Measurements from ENCODE around the gene CCDC27.

Gene CCDC27

DNA sequence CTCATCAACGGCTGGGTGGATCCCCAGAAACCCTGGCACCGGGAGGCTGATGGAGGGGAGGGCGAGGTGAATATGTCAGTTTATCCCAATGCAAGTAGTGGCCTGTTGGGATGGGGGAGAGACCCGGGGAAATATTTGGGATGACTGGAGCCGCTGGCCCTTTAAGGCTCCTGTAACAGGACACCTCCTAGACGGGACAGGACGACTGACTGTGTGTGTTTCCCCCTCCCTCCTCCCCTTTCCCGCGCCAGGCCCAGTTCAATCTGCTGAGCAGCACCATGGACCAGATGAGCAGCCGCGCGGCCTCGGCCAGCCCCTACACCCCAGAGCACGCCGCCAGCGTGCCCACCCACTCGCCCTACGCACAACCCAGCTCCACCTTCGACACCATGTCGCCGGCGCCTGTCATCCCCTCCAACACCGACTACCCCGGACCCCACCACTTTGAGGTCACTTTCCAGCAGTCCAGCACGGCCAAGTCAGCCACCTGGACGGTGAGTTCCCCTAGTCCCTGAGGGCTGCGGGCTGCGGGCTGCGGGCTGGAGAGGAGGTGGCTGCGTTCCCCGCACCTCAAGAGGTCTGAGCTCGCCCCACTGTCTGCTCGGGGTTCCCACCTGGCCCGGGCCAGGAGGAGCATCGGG, 44.8 kb upstream of the CCDC27 start:
- TF ChIP-seq, protein P1, sequence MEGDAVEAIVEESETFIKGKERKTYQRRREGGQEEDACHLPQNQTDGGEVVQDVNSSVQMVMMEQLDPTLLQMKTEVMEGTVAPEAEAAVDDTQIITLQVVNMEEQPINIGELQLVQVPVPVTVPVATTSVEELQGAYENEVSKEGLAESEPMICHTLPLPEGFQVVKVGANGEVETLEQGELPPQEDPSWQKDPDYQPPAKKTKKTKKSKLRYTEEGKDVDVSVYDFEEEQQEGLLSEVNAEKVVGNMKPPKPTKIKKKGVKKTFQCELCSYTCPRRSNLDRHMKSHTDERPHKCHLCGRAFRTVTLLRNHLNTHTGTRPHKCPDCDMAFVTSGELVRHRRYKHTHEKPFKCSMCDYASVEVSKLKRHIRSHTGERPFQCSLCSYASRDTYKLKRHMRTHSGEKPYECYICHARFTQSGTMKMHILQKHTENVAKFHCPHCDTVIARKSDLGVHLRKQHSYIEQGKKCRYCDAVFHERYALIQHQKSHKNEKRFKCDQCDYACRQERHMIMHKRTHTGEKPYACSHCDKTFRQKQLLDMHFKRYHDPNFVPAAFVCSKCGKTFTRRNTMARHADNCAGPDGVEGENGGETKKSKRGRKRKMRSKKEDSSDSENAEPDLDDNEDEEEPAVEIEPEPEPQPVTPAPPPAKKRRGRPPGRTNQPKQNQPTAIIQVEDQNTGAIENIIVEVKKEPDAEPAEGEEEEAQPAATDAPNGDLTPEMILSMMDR (IDR thresholded peaks at IDR 0.05; ENCODE audit: low read length, missing control alignments) = no peak
- H3K4me3 ChIP-seq (replicated peaks; ENCODE audit: low read depth, low read length) = no peak overlapping the region
- DNase-seq (ENCODE audit: low read depth) = no peak

DNA sequence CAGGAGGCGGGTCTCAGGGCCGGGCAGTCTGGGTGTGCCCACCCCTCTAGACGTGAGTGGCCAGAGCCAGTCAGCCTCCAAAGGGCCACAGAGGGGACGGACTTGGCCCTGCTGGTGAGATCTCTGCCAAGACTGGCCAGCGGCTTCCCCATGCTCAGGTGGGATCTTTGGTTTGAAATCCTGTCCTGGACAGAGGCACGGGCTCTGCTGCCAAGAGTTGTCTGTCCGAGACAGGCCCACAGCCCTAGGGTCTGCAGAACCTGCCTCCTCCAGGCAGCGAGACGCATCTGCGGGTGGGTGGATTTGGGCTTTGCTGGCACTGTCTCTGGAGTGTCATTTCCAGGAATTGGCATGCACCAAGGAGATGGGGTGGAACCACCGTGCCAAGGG, 44.3 kb upstream of the CCDC27 start:
- no peak for DNase-seq (ENCODE audit: low read depth)
- no peak overlapping the region for H3K4me3 ChIP-seq (replicated peaks; ENCODE audit: low read depth, low read length)
- TF ChIP-seq, protein P1 (IDR thresholded peaks at IDR 0.05; ENCODE audit: low read length, missing control alignments) = no peak

DNA sequence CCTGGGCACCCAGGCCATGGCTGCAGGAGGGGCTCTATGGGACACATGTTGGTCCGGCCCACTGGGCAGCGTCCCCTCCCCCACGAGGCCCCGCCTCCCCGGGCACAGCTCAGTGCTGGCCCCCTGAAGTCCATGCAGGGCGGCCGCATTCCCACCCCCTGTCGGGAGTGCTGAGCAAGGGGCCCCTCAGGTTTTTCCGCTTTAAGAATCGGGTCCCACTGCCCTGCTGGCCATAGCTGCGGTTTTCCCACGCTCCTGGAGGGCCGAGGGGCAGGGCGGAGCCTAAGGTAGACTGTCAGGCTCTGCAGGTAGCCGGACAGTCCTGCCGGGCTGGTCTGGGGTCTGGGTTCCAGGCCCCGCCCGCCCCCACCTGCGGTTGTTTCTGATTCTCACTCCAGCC, 43.5 kb upstream of the CCDC27 start:
- H3K4me3 ChIP-seq (replicated peaks; ENCODE audit: low read depth, low read length) = no peak overlapping the region
- TF ChIP-seq, protein P1 (IDR thresholded peaks at IDR 0.05; ENCODE audit: low read length, missing control alignments) = no peak
- DNase-seq (ENCODE audit: low read depth) = no peak

DNA sequence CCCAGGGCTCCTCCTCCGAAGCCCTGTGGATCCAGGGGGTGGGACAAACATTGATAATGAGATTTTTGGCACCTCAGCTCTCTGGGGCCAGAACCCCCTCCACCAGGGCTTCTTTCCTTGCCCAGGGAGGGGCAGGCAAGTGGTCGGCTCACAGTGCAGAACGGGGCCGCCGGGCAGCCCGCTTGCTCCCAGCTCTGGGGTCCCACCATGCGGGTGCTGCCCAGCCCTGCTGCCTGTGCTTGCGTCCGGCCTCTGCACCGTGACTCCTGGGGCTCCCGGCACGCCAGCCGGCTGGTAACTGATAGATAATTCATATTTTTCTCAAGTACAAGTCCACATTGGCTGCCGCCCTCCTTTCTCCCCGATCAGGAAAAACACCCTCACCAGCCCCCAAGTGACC, 42.0 kb upstream of the CCDC27 start:
- TF ChIP-seq, protein P1 (IDR thresholded peaks at IDR 0.05; ENCODE audit: low read length, missing control alignments) = no peak
- H3K4me3 ChIP-seq (replicated peaks; ENCODE audit: low read depth, low read length) = no peak overlapping the region
- DNase-seq (ENCODE audit: low read depth) = no peak

DNA sequence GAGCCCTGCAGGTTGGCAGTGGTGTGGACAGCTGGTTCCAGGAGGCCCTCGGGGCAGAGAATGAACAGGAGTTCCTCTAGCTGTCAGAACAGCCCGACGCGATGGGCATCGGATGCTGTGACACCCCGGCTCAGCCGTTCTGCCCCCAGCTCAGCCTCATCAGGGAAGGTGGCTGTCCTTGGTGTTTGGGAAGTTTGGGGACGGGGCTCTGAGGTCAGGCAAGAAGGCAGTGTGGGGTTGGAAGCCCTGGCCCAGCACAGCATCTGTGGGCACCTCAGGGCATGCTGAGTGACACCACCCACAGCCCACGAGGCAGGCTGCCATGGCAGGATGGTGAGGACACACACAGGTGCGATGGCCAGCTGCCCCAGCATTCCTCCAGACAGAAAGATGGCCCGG, 40.9 kb upstream of the CCDC27 start:
- no peak overlapping the region for H3K4me3 ChIP-seq (replicated peaks; ENCODE audit: low read depth, low read length)
- TF ChIP-seq, protein P1 (IDR thresholded peaks at IDR 0.05; ENCODE audit: low read length, missing control alignments) = no peak
- no peak for DNase-seq (ENCODE audit: low read depth)

DNA sequence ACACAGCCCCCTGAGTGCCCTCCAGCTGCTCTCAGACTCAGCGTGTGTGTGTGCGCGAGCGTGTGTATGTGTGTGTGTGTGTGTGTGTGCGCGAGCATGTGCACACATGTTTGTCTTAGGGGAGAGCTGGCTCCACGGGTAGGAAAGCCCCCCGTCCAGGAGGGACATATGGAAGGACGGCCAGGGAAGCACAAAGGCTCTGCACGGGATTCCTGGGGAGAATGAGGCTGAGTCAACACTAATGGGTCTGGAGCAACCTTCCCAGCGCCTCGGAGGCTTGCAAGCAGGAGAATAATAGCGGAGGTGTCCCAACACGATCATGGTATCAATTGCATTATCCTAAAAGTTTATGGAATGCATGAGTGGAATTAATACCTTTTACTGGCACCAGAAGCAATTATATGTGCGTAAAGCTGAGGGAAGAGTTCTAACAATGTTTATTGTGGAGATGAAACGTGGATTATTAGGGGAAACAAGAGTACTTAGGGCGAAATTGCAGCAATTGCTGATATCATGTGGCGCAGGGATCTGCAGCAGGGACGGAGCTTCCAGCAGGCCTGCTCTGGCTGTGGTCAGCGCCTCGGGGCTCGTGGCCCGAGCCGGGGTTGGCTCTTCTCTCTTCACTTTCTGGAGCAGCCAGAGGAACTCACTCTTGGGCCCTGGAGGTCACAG, 40.3 kb upstream of the CCDC27 start:
- no peak for DNase-seq (ENCODE audit: low read depth)
- no peak overlapping the region for H3K4me3 ChIP-seq (replicated peaks; ENCODE audit: low read depth, low read length)

More for the DNA sequence above, 40.3 kb upstream of the CCDC27 start:
- TF ChIP-seq, protein P1 (IDR thresholded peaks at IDR 0.05; ENCODE audit: low read length, missing control alignments) = no peak

Data from fibroblast of pulmonary artery (primary cell).